ENCODE measurements around the gene PRUNE2. TPM values are rescaled to one million over a fixed set of nuclear protein-coding genes. Genes with fewer than 3 reads are reported as not detected.

Gene PRUNE2
- total RNA-seq, 1 experiment from 2014 or later: 0.59 TPM

DNA sequence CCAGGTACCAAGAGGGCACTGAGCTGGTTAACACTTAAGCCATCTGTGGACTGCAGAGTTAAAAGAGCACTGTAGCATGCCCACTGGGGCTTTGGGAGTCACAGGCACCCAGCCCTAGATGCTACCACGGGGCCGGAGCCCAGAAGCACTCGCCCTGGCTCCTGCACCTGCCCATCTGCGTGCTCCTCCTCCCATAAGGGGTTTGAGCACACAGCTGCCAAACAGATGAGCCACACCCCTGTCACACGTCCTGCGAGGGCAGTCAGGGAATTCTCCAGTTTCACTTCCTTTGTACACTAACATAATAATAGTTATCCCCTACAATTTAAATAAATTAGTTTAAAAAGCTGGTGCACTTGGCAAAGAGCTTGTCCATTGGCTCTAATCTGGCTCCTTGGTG is 146.2 kb downstream of the PRUNE2 start:
- no peak overlapping the region for H3K4me3 ChIP-seq (replicated peaks in 1 of 2; ENCODE audit: low read depth in 1 of 2, low read length in 2 of 2)
- intact Hi-C loops (cut with micrococcal nuclease): loop anchor here (5.0 kb wide), 1 partner anchor 393 kb away; no protein-coding TSS in a partner anchor
- H2AFZ ChIP-seq (ENCODE audit: low read depth, low read length, poor library complexity, severe bottlenecking): no peak overlapping the region
- no peaks in the 10 kb centered on the region for H3K79me2 ChIP-seq (ENCODE audit: insufficient read depth, low read length)
- no peaks in the 10 kb centered on the region for H3K9me3 ChIP-seq (ENCODE audit: control insufficient read depth in 1 of 2, insufficient read depth in 1 of 2, low read depth in 1 of 2, low read length in 2 of 2)
- no peaks in the 10 kb centered on the region; the same call in 1 of the 2 replicates for H3K27me3 ChIP-seq (ENCODE audit: insufficient read depth, low read length)
- H3K36me3 ChIP-seq (ENCODE audit: control insufficient read depth in 1 of 2, insufficient read depth in 2 of 2, low read length in 2 of 2): no peaks in the 10 kb centered on the region
- no peaks in the 10 kb centered on the region for H3K9me2 ChIP-seq (ENCODE audit: insufficient read depth)
- BruUV-seq (replicated peaks): no TSS peak
- DNase-seq (ENCODE audit: low read depth, low spot score) (no peak), ATAC-seq (no peak)
- H3K27ac ChIP-seq (ENCODE audit: low read depth, low read length): no peak overlapping the region
- POLR2A ChIA-PET: no interaction called here
- H3K4me1 ChIP-seq (ENCODE audit: control insufficient read depth in 1 of 2, insufficient read depth in 2 of 2, low read length in 2 of 2): no peaks in the 10 kb centered on the region
- H3K4me2 ChIP-seq (ENCODE audit: low read length): no peak overlapping the region
- no peak overlapping the region for H3K9ac ChIP-seq (ENCODE audit: low read length)
- CTCF ChIA-PET: no interaction called here
- TF ChIP-seq, protein P1, sequence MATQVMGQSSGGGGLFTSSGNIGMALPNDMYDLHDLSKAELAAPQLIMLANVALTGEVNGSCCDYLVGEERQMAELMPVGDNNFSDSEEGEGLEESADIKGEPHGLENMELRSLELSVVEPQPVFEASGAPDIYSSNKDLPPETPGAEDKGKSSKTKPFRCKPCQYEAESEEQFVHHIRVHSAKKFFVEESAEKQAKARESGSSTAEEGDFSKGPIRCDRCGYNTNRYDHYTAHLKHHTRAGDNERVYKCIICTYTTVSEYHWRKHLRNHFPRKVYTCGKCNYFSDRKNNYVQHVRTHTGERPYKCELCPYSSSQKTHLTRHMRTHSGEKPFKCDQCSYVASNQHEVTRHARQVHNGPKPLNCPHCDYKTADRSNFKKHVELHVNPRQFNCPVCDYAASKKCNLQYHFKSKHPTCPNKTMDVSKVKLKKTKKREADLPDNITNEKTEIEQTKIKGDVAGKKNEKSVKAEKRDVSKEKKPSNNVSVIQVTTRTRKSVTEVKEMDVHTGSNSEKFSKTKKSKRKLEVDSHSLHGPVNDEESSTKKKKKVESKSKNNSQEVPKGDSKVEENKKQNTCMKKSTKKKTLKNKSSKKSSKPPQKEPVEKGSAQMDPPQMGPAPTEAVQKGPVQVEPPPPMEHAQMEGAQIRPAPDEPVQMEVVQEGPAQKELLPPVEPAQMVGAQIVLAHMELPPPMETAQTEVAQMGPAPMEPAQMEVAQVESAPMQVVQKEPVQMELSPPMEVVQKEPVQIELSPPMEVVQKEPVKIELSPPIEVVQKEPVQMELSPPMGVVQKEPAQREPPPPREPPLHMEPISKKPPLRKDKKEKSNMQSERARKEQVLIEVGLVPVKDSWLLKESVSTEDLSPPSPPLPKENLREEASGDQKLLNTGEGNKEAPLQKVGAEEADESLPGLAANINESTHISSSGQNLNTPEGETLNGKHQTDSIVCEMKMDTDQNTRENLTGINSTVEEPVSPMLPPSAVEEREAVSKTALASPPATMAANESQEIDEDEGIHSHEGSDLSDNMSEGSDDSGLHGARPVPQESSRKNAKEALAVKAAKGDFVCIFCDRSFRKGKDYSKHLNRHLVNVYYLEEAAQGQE (IDR thresholded peaks at IDR 0.05; ENCODE audit: low read depth): no peak
- TF ChIP-seq, protein P2, sequence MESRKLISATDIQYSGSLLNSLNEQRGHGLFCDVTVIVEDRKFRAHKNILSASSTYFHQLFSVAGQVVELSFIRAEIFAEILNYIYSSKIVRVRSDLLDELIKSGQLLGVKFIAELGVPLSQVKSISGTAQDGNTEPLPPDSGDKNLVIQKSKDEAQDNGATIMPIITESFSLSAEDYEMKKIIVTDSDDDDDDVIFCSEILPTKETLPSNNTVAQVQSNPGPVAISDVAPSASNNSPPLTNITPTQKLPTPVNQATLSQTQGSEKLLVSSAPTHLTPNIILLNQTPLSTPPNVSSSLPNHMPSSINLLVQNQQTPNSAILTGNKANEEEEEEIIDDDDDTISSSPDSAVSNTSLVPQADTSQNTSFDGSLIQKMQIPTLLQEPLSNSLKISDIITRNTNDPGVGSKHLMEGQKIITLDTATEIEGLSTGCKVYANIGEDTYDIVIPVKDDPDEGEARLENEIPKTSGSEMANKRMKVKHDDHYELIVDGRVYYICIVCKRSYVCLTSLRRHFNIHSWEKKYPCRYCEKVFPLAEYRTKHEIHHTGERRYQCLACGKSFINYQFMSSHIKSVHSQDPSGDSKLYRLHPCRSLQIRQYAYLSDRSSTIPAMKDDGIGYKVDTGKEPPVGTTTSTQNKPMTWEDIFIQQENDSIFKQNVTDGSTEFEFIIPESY (IDR thresholded peaks at IDR 0.05; ENCODE audit: extremely low read depth, insufficient replicate concordance, low read length): no peak
- no peak for TF ChIP-seq FOSL1 (IDR thresholded peaks at IDR 0.05; ENCODE audit: low read depth)
- TF ChIP-seq ZNF274 (IDR thresholded peaks at IDR 0.05; ENCODE audit: low read depth, low read length): no peak
- no peak for TF ChIP-seq ZFX (IDR thresholded peaks at IDR 0.05)
- no peak for TF ChIP-seq CEBPB (IDR thresholded peaks at IDR 0.05; ENCODE audit: low read depth)
- no peak for TF ChIP-seq RAD21 (IDR thresholded peaks at IDR 0.05; ENCODE audit: low read depth)
- RAD21 ChIA-PET (ENCODE audit: low non-redundant PET in 1 of 2, low total read pairs in 2 of 2, uncharacterized antibody in 2 of 2, unreplicated experiment in 2 of 2): no interaction called here
- no peaks in the 10 kb centered on the region for H4K20me1 ChIP-seq (ENCODE audit: insufficient read depth)

Measured in HCT116 (cell line).